Measurements from ENCODE around the gene CDKN1B. TPM values are rescaled to one million over a fixed set of nuclear protein-coding genes. Genes with fewer than 3 reads are reported as not detected.

Gene CDKN1B
- total and polyA plus RNA-seq, 2 of the 13 experiments (the other 11 are each of a cell fraction or from before 2014, with no cell fraction given) = 20.1 to 37.2 TPM

- H3K27ac ChIP-seq (ENCODE audit: extremely low read length, insufficient read depth, low read length) = peak overlapping the region; percentile 99
- CTCF ChIA-PET (ENCODE audit: low intra/inter-chr PET ratio, low total read pairs) = interaction anchor here (1.4 kb wide), 1 partner anchor 22 kb away, joined by 4 read pairs; no protein-coding TSS in a partner anchor
- no peak for ATAC-seq
- H3K4me3 ChIP-seq (replicated peaks in 1 of 3; ENCODE audit: insufficient read depth in 1 of 3, low read depth in 2 of 3, low read length in 3 of 3) = peak overlapping the region; percentile 92 to 96 (median 96)
- WGBS (ENCODE audit: low lambda C conversion rate) = under 1% methylated on average over 10 of the region's 10 CpGs
- FAIRE-seq = no peak
- H3K4me2 ChIP-seq (ENCODE audit: low read depth, low read length) = peak overlapping the region; percentile 98
- in situ Hi-C loops (cut with HindIII; ENCODE audit: extremely low pct_ligation_motif_present, low pct_unique_long_range_greater_than_20kb) (loop anchor here (25.0 kb wide), 1 partner anchor 628 kb away; no protein-coding TSS in a partner anchor), intact Hi-C loops (cut with micrococcal nuclease; ENCODE audit: unreplicated experiment) (loop anchor here (5.0 kb wide), 1 partner anchor 153 kb away; the partner anchor contains the start of gene DUSP16)
- peak overlapping the region; percentile 99 for H3K9ac ChIP-seq (ENCODE audit: insufficient read depth, low read depth, low read length)
- no peaks in the 10 kb centered on the region; a peak in 2 of 5 replicates for H3K27me3 ChIP-seq (ENCODE audit: control insufficient read depth in 1 of 2, insufficient read depth in 2 of 2, low read length in 2 of 2)
- H3K4me1 ChIP-seq (ENCODE audit: insufficient read depth, low read length) = peaks cover 33% of the 10 kb centered on the region
- H3K79me2 ChIP-seq (ENCODE audit: insufficient read depth, low read length) = peaks cover 46% of the 10 kb centered on the region
- peaks cover 12% of the 10 kb centered on the region; the same call in 1 of the 2 replicates for H4K20me1 ChIP-seq (ENCODE audit: insufficient read depth, low read length)
- no peaks in the 10 kb centered on the region for H3K9me3 ChIP-seq (ENCODE audit: low read length)
- H3K36me3 ChIP-seq (replicated peaks in 1 of 2; ENCODE audit: control insufficient read depth in 1 of 2, insufficient read depth in 2 of 2, low read length in 2 of 2) = 0 out of 5 replicates have a peak, but pooled peaks cover 1 to 6% of the 10 kb centered on the region in 2 experiments
- no peak for DNase-seq (ENCODE audit: low spot score)
- peak overlapping the region; percentile 82 for H2AFZ ChIP-seq (ENCODE audit: low read length)
- BruUV-seq (replicated peaks) = no TSS peak
- POLR2A ChIA-PET = interaction anchor here (0.9 to 4.7 kb wide), 11 partner anchors 9 to 364 kb away, joined by 3 to 66 read pairs (median 4); partner anchors contain the start of gene CREBL2
- TF ChIP-seq ZNF281 (CRISPR knock-in tag; IDR thresholded peaks at IDR 0.05; ENCODE audit: borderline replicate concordance) (no peak; the same call in 1 of the 2 replicates), LRRFIP1 (CRISPR knock-in tag; conservative IDR thresholded peaks at IDR 0.05) (no peak), ZNF709 (CRISPR knock-in tag; IDR thresholded peaks at IDR 0.05) (0 out of 2 replicates have a peak, but pooled peaks have one; percentile 23), KLF16 (CRISPR knock-in tag; IDR thresholded peaks at IDR 0.05) (no peak), ZNF605 (CRISPR knock-in tag; IDR thresholded peaks at IDR 0.05) (no peak), SMARCC2 (IDR thresholded peaks at IDR 0.05) (no peak), MTA1 (CRISPR knock-in tag; IDR thresholded peaks at IDR 0.05; ENCODE audit: borderline replicate concordance) (no peak), TFE3 (CRISPR knock-in tag; IDR thresholded peaks at IDR 0.05) (no peak), XRCC5 (optimal IDR thresholded peaks at IDR 0.05; ENCODE audit: low read length) (peak; percentile 4), KDM2A (CRISPR knock-in tag; IDR thresholded peaks at IDR 0.05; ENCODE audit: borderline replicate concordance, low read depth) (0 out of 2 replicates have a peak, but pooled peaks have one; percentile 27), ATAD3A (CRISPR knock-in tag; IDR thresholded peaks at IDR 0.05) (no peak), ZNF788 (CRISPR knock-in tag; IDR thresholded peaks at IDR 0.05; ENCODE audit: borderline replicate concordance) (peak; percentile 40; the same call in 1 of the 2 replicates), PITX1 (CRISPR knock-in tag; IDR thresholded peaks at IDR 0.05) (no peak), ZNF18 (CRISPR knock-in tag; IDR thresholded peaks at IDR 0.05; ENCODE audit: insufficient replicate concordance) (no peak)
Observed at GRCh38 chr12:12715459-12716150, 1.6 kb upstream of the CDKN1B start.
